ENCODE measurements around the gene DUS1L.
A peak's percentile ranks its signal among the peaks of the same experiment; 100 is the strongest.
"Not testable (repeated sequence)": the region's sequence is repeated elsewhere in the genome, so short reads cannot be mapped to it uniquely, and the experiment has no call there.

DUS1L gene

GRCh38 chr17:82038796-82039409 is 26.7 kb downstream of the DUS1L start:
- DNase-seq: not testable (repeated sequence)

- no peak for DNase-seq
These were observed 27.8 kb downstream of the DUS1L start for GRCh38 chr17:82037889-82038195.

- DNase-seq: peak; percentile 96
These were observed 28.3 kb downstream of the DUS1L start, which contains the start of gene DCXR for GRCh38 chr17:82037092-82037888. Gene DCXR, minus strand, starts transcription at chr17:82037697. Its CDS starts 15 bp downstream, at chr17:82037682.

GRCh38 chr17:82036634-82037091 is 28.9 kb downstream of the DUS1L start:
- no peak for DNase-seq

GRCh38 chr17:82035956-82036633 is 29.5 kb downstream of the DUS1L start:
- DNase-seq: no peak

- DNase-seq: no peak
These were observed 30.1 kb downstream of the DUS1L start for GRCh38 chr17:82035488-82035887.

- no peak for DNase-seq
These were observed 31.1 kb downstream of the DUS1L start for GRCh38 chr17:82034371-82035011.

GRCh38 chr17:82033359-82034085 is 32.1 kb downstream of the DUS1L start:
- no peak for DNase-seq

- DNase-seq: no peak
These were observed 33.5 kb downstream of the DUS1L start for GRCh38 chr17:82031885-82032627.

- DNase-seq: no peak
These were observed 34.2 kb downstream of the DUS1L start, which contains the start of gene RAC3 for GRCh38 chr17:82031303-82031884. Gene RAC3, plus strand, starts transcription at chr17:82031678. Its CDS starts 84 bp downstream, at chr17:82031762.

- DNase-seq: peak; percentile 91
These were observed 34.9 kb downstream of the DUS1L start for GRCh38 chr17:82030470-82031302.

GRCh38 chr17:82029990-82030469 is 35.6 kb downstream of the DUS1L start:
- DNase-seq: no peak

GRCh38 chr17:82029391-82029790 is 36.2 kb downstream of the DUS1L start:
- DNase-seq: no peak

- DNase-seq: no peak
These were observed 36.6 kb downstream of the DUS1L start for GRCh38 chr17:82028966-82029365.

- no peak for DNase-seq
These were observed 37.4 kb downstream of the DUS1L start for GRCh38 chr17:82028246-82028645.

- no peak for DNase-seq
These were observed 40.0 kb downstream of the DUS1L start for GRCh38 chr17:82025401-82026107.

GRCh38 chr17:82024859-82025258 is 40.7 kb downstream of the DUS1L start:
- DNase-seq: no peak

- peak; percentile 77 for DNase-seq
These were observed 42.0 kb downstream of the DUS1L start for GRCh38 chr17:82023447-82024241.

GRCh38 chr17:82022981-82023446 is 42.6 kb downstream of the DUS1L start, which contains the start of gene LRRC45:
Gene LRRC45, plus strand, starts transcription at chr17:82023305. Its CDS starts 339 bp downstream, at chr17:82023644.
- DNase-seq: peak; percentile 99
